Ishikawa (cell line): ENCODE results near the gene PGBD5.

ENCODE experiments used
- CEBPB ChIP-seq: IDR thresholded peaks from 2 replicates; pipeline ENCODE4 v1.6.1; 2012
- EGR1 ChIP-seq: IDR thresholded peaks from 2 replicates; pipeline ENCODE4 v1.6.1; 2012
- RAD21 ChIP-seq: IDR thresholded peaks from 2 replicates; pipeline ENCODE4 v1.6.1; 2012; ENCODE audit warnings: low read depth
- REST ChIP-seq: IDR thresholded peaks from 2 replicates; pipeline ENCODE4 v1.6.1; 2012; ENCODE audit warnings: low read depth, mild to moderate bottlenecking
- TCF12 ChIP-seq: IDR thresholded peaks from 2 replicates; pipeline ENCODE4 v1.6.1; 2012; ENCODE audit warnings: low read depth
- YY1 ChIP-seq: IDR thresholded peaks from 2 replicates; pipeline ENCODE4 v1.6.1; 2012; ENCODE audit warnings: low read depth
- ZBTB7A ChIP-seq: IDR thresholded peaks from 2 replicates; pipeline ENCODE4 v1.6.1; 2012; ENCODE audit warnings: low read depth

DNA sequence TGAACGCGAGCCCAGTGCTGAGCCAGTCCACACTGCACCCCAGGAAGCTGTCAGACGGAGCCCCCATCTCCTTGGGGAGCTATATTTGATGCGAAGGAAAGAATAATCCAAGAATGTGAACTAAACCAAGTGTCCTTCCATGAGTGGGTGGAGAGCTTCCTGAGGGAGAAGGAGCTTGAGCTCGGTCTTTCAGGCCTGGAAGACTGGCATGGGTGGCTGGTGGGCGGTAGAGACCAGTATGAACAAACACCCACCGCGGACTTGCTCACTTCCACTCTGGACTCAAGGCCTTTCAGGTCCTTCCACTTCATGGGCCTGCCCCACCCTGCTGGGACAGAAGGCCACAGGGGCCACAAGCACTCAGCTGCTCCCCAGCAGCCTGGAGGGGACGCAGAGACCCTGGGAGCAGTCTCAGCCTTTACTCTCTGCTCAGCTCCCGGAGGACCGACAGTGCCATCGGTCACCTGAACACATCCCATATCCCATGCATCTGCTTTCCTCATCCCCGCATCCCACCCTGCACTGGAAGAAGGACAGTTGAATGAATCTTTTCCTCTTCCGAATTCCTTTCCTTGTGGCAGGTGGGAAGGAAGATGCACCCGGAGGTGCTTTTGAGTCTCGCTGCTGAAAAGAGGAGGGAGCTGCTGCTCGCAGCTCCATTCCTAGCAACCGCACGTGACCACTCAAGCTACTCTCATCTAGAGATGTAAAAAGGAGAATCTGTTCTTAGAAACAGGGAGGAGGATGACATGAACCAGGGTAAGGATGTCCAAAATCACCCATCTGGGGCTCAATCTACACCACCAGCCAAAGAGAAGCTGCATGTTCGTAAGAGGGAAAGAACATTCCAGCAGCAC lies 92.3 kb downstream of the PGBD5 start:
- no peak for TF ChIP-seq CEBPB
- TF ChIP-seq REST, result no peak
- no peak for TF ChIP-seq RAD21
- no peak for TF ChIP-seq YY1
- no peak for TF ChIP-seq ZBTB7A
- TF ChIP-seq TCF12, result no peak
- no peak for TF ChIP-seq EGR1
